HCT116 (cell line): ENCODE data around the gene LETMD1. TPM values are rescaled to one million over a fixed set of nuclear protein-coding genes. Genes with fewer than 3 reads are reported as not detected.

Experiments used
- ATAC-seq: fragments of 200-7000 bp; cut with Tn5 transposase; 2 replicates; pipeline ENCODE4 v1.9.1; 2020; ENCODE audit warnings: mild to moderate bottlenecking, moderate library complexity
- BruUV-seq: library from RNA; stranded (reverse); fragments of 400-500 nt; replicated peaks from 2 replicates; lab custom pipeline; 2021; lab: Mats Ljungman, UMichigan
- CTCF ChIA-PET: fragments of 300-600 bp; sonication (Branson Sonifier 250); formaldehyde crosslinking; loops from one replicate; lab custom pipeline; 2021; ENCODE audit warnings: antibody characterized with exemption; lab: Charles Lee
- POLR2A ChIA-PET: fragments of 300-600, 350-600 bp; sonication (Branson Sonifier 250); formaldehyde crosslinking; loops from one replicate; lab custom pipeline; 2021; ENCODE audit warnings: antibody characterized with exemption; lab: Charles Lee
- RAD21 ChIA-PET, 2 experiments: fragments of 300-600 bp; sonication (Branson Sonifier 250); formaldehyde crosslinking; loops; one replicate each; lab custom pipeline; 2023; ENCODE audit warnings: low total read pairs in 2 of 2; ENCODE audit not compliant: uncharacterized antibody in 2 of 2, unreplicated experiment in 2 of 2, low non-redundant PET in 1 of 2; lab: Charles Lee
- DNase-seq: peaks from one replicate; pipeline ENCODE4 v3.0.0-alpha.2; 2010; ENCODE audit warnings: low read depth, low spot score
- H2AFZ ChIP-seq: fragments of 200-600 bp; shearing (Covaris generic), sonication (generic); 2 replicates; pipeline ENCODE4 v1.6.1; 2017; ENCODE audit warnings: low read depth, mixed run types, mixed read lengths, antibody characterized with exemption, low read length; ENCODE audit not compliant: poor library complexity, severe bottlenecking
- H3K27ac ChIP-seq: 2 replicates; pipeline ENCODE4 v1.5.1; 2012; ENCODE audit warnings: low read depth, low read length
- H3K27me3 ChIP-seq: fragments of 200-600 bp; sonication (generic); 2 replicates; pipeline ENCODE4 v1.6.1; 2016; ENCODE audit warnings: mixed run types, low read length, mixed read lengths; ENCODE audit not compliant: insufficient read depth
- H3K36me3 ChIP-seq, 2 experiments: fragments of 200-500 bp in 1 of 2; fragments of 200-600 bp in 1 of 2; sonication (Bioruptor generic) in 1 of 2; sonication (generic) in 1 of 2; 2 replicates each; pipeline versions ENCODE4 v1.5.1 to v1.6.1; 2014 to 2016; ENCODE audit warnings: low read length in 2 of 2, inconsistent platforms in 1 of 2, mixed read lengths in 1 of 2, mixed run types in 1 of 2; ENCODE audit not compliant: insufficient read depth in 2 of 2, control insufficient read depth in 1 of 2
- H3K4me1 ChIP-seq, 2 experiments: fragments of 200-600 bp in 1 of 2; sonication (generic) in 1 of 2; 2 replicates each; pipeline versions ENCODE4 v1.5.1 to v1.6.1; 2012 to 2017; ENCODE audit warnings: low read length in 2 of 2, inconsistent platforms in 1 of 2, mild to moderate bottlenecking in 1 of 2, mixed read lengths in 1 of 2, mixed run types in 1 of 2, moderate library complexity in 1 of 2; ENCODE audit not compliant: insufficient read depth in 2 of 2, control insufficient read depth in 1 of 2
- H3K4me2 ChIP-seq: fragments of 200-600 bp; sonication (generic); 2 replicates; pipeline ENCODE4 v1.6.1; 2017; ENCODE audit warnings: mixed run types, low read length, mixed read lengths
- H3K4me3 ChIP-seq, 2 experiments: fragments of 200-600 bp in 1 of 2; sonication (generic) in 1 of 2; replicated peaks in 1 of 2; 2 replicates each; pipeline ENCODE4 v1.5.1; 2011 to 2016; ENCODE audit warnings: low read length in 2 of 2, control low read depth in 1 of 2, low read depth in 1 of 2, mild to moderate bottlenecking in 1 of 2, mixed read lengths in 1 of 2, mixed run types in 1 of 2
- H3K79me2 ChIP-seq: fragments of 200-600 bp; sonication (generic); 2 replicates; pipeline ENCODE4 v1.6.1; 2017; ENCODE audit warnings: mild to moderate bottlenecking, mixed run types, low read length, moderate library complexity, mixed read lengths; ENCODE audit not compliant: insufficient read depth
- H3K9ac ChIP-seq: fragments of 200-600 bp; sonication (generic); 2 replicates; pipeline ENCODE4 v1.6.1; 2016; ENCODE audit warnings: low read length, mixed read lengths
- H3K9me2 ChIP-seq: fragments of 200-600 bp; sonication (generic), shearing (Covaris generic); 2 replicates; pipeline ENCODE4 v1.6.1; 2017; ENCODE audit warnings: mixed run types, mild to moderate bottlenecking, moderate library complexity; ENCODE audit not compliant: insufficient read depth
- H3K9me3 ChIP-seq, 2 experiments: fragments of 200-500 bp in 1 of 2; fragments of 200-600 bp in 1 of 2; sonication (Bioruptor generic) in 1 of 2; sonication (generic) in 1 of 2; 2 replicates each; pipeline ENCODE4 v1.6.1; 2014 to 2017; ENCODE audit warnings: low read length in 2 of 2, mixed read lengths in 2 of 2, inconsistent platforms in 1 of 2, low read depth in 1 of 2, mild to moderate bottlenecking in 1 of 2, mixed run types in 1 of 2, moderate library complexity in 1 of 2; ENCODE audit not compliant: control insufficient read depth in 1 of 2, insufficient read depth in 1 of 2
- H4K20me1 ChIP-seq: fragments of 200-600 bp; sonication (generic), shearing (Covaris generic); 2 replicates; pipeline ENCODE4 v1.6.1; 2017; ENCODE audit warnings: mixed run types, mild to moderate bottlenecking, moderate library complexity; ENCODE audit not compliant: insufficient read depth
- CBX3 ChIP-seq: IDR thresholded peaks from 2 replicates; pipeline ENCODE4 v1.6.1; 2012; ENCODE audit warnings: low read depth
- CTCF ChIP-seq, 3 experiments: fragments of 200-600 bp in 1 of 3; sonication (generic) in 1 of 3; IDR thresholded peaks in 2 of 3; conservative IDR thresholded peaks in 1 of 3; 2 replicates each; pipeline ENCODE4 v1.5.1; 2012 to 2017; ENCODE audit warnings: low read depth in 2 of 3, low read length in 2 of 3, antibody characterized with exemption in 1 of 3, borderline replicate concordance in 1 of 3, control low read depth in 1 of 3, mild to moderate bottlenecking in 1 of 3, mixed read lengths in 1 of 3, mixed run types in 1 of 3, moderate library complexity in 1 of 3; ENCODE audit not compliant: insufficient read depth in 1 of 3
- EGR1 ChIP-seq: IDR thresholded peaks from 2 replicates; pipeline ENCODE4 v1.6.1; 2012; ENCODE audit warnings: low read depth
- ELF1 ChIP-seq: IDR thresholded peaks from 2 replicates; pipeline ENCODE4 v1.6.1; 2012; ENCODE audit warnings: low read depth, borderline replicate concordance
- FOSL1 ChIP-seq: IDR thresholded peaks from 2 replicates; pipeline ENCODE4 v1.6.1; 2012; ENCODE audit warnings: low read depth
- JUND ChIP-seq: IDR thresholded peaks from 2 replicates; pipeline ENCODE4 v1.6.1; 2012
- POLR2A ChIP-seq: IDR thresholded peaks from 2 replicates; pipeline ENCODE4 v1.7.0; 2011; ENCODE audit warnings: borderline replicate concordance; ENCODE audit not compliant: insufficient read depth, insufficient read length; ENCODE audit errors: extremely low read depth
- RAD21 ChIP-seq: IDR thresholded peaks from 2 replicates; pipeline ENCODE4 v1.6.1; 2012; ENCODE audit warnings: low read depth, mild to moderate bottlenecking
- SIN3A ChIP-seq: IDR thresholded peaks from 2 replicates; pipeline ENCODE4 v1.6.1; 2012; ENCODE audit warnings: low read depth
- SRF ChIP-seq: IDR thresholded peaks from 2 replicates; pipeline ENCODE4 v1.6.1; 2012; ENCODE audit warnings: low read depth
- TCF7L2 ChIP-seq: IDR thresholded peaks from 2 replicates; pipeline ENCODE4 v1.7.0; 2011; ENCODE audit warnings: borderline replicate concordance, inconsistent platforms; ENCODE audit not compliant: insufficient read depth, insufficient read length; ENCODE audit errors: extremely low read depth
- YY1 ChIP-seq: IDR thresholded peaks from 2 replicates; pipeline ENCODE4 v1.6.1; 2011; ENCODE audit warnings: low read length, low read depth, moderate library complexity, mild to moderate bottlenecking; ENCODE audit not compliant: insufficient replicate concordance; ENCODE audit errors: extremely low read depth
- ZFX ChIP-seq: fragments of 450-650 bp; IDR thresholded peaks from 2 replicates; pipeline ENCODE4 v1.6.1; 2017
- ZNF274 ChIP-seq: fragments of 200-500 bp; sonication (Bioruptor generic); IDR thresholded peaks from 2 replicates; pipeline ENCODE4 v1.6.1; 2014; ENCODE audit warnings: mild to moderate bottlenecking, low read depth, low read length, inconsistent platforms
- intact Hi-C: fragments of 100-400 bp; cut with micrococcal nuclease; formaldehyde crosslinking; loops from 2 replicates; pipeline ENCODE4 v1.10.0; 2022
- total RNA-seq: library from RNA; stranded (reverse); gene quantifications from one replicate; pipeline ENCODE4 v1.2.1, GENCODE V29; 2021; ENCODE audit not compliant: unreplicated experiment
- TF ChIP-seq, protein P1 (sequence below): IDR thresholded peaks from 2 replicates; pipeline ENCODE4 v1.6.1; 2012; ENCODE audit warnings: low read depth
- TF ChIP-seq, protein P2 (sequence below): IDR thresholded peaks from 2 replicates; pipeline ENCODE4 v1.6.1; 2011; ENCODE audit warnings: mild to moderate bottlenecking, low read length, moderate library complexity; ENCODE audit not compliant: insufficient replicate concordance; ENCODE audit errors: extremely low read depth
- TF ChIP-seq, protein P3 (sequence below): IDR thresholded peaks from 2 replicates; pipeline ENCODE4 v1.6.1; 2012
- TF ChIP-seq, protein P4 (sequence below): IDR thresholded peaks from 2 replicates; pipeline ENCODE4 v1.6.1; 2012

The LETMD1 gene
- total RNA-seq, 1 experiment from 2014 or later, result 70.8 TPM

DNA sequence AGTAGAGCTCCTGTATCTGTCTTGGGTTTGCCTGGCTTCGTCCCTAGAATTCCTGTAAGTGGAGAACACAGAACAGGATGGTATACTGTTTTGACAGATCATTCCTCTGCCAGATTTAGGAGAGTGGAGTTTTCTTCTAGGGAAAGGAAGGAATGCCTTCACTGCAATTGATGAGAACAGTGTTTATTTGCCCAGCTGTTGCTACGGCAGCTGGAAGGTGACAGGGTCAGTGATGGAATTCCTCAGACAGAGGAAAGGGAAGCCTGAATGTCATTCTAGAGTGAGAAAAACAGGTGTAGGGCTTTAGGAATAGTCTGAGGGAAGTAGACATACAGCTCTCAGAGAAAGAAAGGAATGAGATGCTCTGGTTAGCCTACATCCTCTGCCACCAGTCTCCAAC, 23.5 kb downstream of the LETMD1 start:
- POLR2A ChIA-PET, result no interaction called here
- CTCF ChIA-PET, result no interaction called here
- no peaks in the 10 kb centered on the region for H3K79me2 ChIP-seq
- no peak overlapping the region for H3K4me3 ChIP-seq
- H2AFZ ChIP-seq, result no peak overlapping the region
- intact Hi-C loops, result no loop called here
- H3K9me2 ChIP-seq, result no peaks in the 10 kb centered on the region
- H3K9ac ChIP-seq, result no peak overlapping the region
- DNase-seq (no peak), ATAC-seq (no peak)
- H3K9me3 ChIP-seq, result no peaks in the 10 kb centered on the region
- no peaks in the 10 kb centered on the region for H4K20me1 ChIP-seq
- BruUV-seq, result no TSS peak
- TF ChIP-seq RAD21, result no peak
- TF ChIP-seq ELF1, result no peak
- TF ChIP-seq YY1, result no peak
- TF ChIP-seq SRF, result no peak
- TF ChIP-seq ZFX, result no peak
- TF ChIP-seq, protein P1, sequence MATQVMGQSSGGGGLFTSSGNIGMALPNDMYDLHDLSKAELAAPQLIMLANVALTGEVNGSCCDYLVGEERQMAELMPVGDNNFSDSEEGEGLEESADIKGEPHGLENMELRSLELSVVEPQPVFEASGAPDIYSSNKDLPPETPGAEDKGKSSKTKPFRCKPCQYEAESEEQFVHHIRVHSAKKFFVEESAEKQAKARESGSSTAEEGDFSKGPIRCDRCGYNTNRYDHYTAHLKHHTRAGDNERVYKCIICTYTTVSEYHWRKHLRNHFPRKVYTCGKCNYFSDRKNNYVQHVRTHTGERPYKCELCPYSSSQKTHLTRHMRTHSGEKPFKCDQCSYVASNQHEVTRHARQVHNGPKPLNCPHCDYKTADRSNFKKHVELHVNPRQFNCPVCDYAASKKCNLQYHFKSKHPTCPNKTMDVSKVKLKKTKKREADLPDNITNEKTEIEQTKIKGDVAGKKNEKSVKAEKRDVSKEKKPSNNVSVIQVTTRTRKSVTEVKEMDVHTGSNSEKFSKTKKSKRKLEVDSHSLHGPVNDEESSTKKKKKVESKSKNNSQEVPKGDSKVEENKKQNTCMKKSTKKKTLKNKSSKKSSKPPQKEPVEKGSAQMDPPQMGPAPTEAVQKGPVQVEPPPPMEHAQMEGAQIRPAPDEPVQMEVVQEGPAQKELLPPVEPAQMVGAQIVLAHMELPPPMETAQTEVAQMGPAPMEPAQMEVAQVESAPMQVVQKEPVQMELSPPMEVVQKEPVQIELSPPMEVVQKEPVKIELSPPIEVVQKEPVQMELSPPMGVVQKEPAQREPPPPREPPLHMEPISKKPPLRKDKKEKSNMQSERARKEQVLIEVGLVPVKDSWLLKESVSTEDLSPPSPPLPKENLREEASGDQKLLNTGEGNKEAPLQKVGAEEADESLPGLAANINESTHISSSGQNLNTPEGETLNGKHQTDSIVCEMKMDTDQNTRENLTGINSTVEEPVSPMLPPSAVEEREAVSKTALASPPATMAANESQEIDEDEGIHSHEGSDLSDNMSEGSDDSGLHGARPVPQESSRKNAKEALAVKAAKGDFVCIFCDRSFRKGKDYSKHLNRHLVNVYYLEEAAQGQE, result no peak
- TF ChIP-seq CBX3, result no peak
- TF ChIP-seq SIN3A, result no peak
- TF ChIP-seq, protein P2, sequence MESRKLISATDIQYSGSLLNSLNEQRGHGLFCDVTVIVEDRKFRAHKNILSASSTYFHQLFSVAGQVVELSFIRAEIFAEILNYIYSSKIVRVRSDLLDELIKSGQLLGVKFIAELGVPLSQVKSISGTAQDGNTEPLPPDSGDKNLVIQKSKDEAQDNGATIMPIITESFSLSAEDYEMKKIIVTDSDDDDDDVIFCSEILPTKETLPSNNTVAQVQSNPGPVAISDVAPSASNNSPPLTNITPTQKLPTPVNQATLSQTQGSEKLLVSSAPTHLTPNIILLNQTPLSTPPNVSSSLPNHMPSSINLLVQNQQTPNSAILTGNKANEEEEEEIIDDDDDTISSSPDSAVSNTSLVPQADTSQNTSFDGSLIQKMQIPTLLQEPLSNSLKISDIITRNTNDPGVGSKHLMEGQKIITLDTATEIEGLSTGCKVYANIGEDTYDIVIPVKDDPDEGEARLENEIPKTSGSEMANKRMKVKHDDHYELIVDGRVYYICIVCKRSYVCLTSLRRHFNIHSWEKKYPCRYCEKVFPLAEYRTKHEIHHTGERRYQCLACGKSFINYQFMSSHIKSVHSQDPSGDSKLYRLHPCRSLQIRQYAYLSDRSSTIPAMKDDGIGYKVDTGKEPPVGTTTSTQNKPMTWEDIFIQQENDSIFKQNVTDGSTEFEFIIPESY, result no peak
- TF ChIP-seq EGR1, result no peak
- TF ChIP-seq ZNF274, result no peak
- TF ChIP-seq JUND, result no peak
- no peak for TF ChIP-seq FOSL1
- TF ChIP-seq, protein P3, sequence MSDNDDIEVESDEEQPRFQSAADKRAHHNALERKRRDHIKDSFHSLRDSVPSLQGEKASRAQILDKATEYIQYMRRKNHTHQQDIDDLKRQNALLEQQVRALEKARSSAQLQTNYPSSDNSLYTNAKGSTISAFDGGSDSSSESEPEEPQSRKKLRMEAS, result no peak
- no peak for TF ChIP-seq POLR2A
- no peak for TF ChIP-seq TCF7L2
- no peak for TF ChIP-seq CTCF (IDR thresholded peaks at IDR 0.05 in 2 of 3, conservative IDR thresholded peaks at IDR 0.05 in 1 of 3; ENCODE audit: borderline replicate concordance in 1 of 3, insufficient read depth in 1 of 3, low read depth in 2 of 3, low read length in 2 of 3)
- TF ChIP-seq, protein P4, sequence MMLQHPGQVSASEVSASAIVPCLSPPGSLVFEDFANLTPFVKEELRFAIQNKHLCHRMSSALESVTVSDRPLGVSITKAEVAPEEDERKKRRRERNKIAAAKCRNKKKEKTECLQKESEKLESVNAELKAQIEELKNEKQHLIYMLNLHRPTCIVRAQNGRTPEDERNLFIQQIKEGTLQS, result no peak
- H3K27me3 ChIP-seq, result no peaks in the 10 kb centered on the region
- no peaks in the 10 kb centered on the region for H3K4me1 ChIP-seq
- H3K27ac ChIP-seq, result no peak overlapping the region
- no peak overlapping the region for H3K4me2 ChIP-seq
- H3K36me3 ChIP-seq, result peaks cover 4 to 17% of the 10 kb centered on the region in 2 experiments; a peak in 3 of 4 replicates
- RAD21 ChIA-PET, result no interaction called here
